ENCODE results near the gene MORN3.

GRCh38 chr12:121708313-121709063 lies 39.0 kb upstream of the MORN3 start:
- no peak for TF ChIP-seq CTCF (IDR thresholded peaks at IDR 0.05; ENCODE audit: low read depth, low read length)
- no peak for TF ChIP-seq EZH2phosphoT487 (IDR thresholded peaks at IDR 0.05; ENCODE audit: low read depth)

Data from OCI-LY3 (cell line).